ENCODE results near the gene CHD8. TPM values are rescaled to one million over a fixed set of nuclear protein-coding genes. Genes with fewer than 3 reads are reported as not detected.

Gene CHD8
- total RNA-seq, 4 donors from 2014 or later, result 67.3 to 122 (median 101) TPM

DNA sequence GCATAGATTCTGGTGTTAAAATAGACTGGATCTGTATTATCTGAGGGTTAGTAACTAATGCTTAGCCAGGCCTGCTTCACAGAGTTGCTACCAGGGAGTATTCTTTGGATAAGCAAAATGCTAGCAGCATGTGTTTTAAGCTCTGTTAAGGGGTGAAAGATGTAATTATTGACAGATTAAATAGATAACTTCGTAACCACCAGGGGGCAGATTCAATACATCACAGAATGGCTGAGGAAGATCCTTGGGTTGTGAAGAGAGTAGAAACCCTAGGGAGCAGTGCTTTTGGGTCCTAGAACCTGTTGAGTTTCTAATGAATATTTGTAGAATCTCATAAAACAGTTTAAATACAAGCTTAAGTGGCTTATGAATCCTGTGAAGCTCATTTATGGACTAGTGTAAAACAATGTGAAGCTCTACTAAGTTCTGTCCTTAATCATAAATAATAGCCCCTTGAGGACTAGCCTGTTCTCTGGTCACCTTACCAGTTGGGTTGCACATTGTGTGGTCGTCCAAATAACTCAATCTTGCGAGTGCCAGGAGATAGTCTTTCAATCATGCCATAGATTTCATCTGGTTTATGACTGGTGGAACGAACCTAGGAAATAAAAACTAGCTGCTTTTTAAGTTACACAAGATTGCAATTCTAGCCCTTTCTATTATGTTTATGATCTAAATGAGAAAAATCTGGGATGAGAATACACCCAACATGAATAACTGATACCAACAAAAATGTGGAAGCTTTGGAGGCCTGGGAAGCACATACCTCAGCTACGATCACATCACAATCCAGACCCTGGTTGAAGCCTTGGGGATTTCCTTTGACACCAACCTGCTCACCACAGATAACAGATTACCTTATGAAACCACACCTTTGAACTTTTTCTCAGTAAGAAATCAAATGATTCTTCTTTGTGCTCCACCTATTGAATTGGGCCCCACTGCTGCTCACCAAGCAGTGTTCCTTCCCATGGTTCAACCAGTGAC lies 42.9 kb upstream of the CHD8 start:
- Histone ChIP-seq H3K4me3 (no peak overlapping the region), H3K36me3 (peaks cover 86% of the 10 kb centered on the region), H3K4me1 (no peaks in the 10 kb centered on the region), H3K9me3 (no peaks in the 10 kb centered on the region), H3K27ac (no peak overlapping the region), H3K27me3 (no peaks in the 10 kb centered on the region)
- TF ChIP-seq, protein P1, sequence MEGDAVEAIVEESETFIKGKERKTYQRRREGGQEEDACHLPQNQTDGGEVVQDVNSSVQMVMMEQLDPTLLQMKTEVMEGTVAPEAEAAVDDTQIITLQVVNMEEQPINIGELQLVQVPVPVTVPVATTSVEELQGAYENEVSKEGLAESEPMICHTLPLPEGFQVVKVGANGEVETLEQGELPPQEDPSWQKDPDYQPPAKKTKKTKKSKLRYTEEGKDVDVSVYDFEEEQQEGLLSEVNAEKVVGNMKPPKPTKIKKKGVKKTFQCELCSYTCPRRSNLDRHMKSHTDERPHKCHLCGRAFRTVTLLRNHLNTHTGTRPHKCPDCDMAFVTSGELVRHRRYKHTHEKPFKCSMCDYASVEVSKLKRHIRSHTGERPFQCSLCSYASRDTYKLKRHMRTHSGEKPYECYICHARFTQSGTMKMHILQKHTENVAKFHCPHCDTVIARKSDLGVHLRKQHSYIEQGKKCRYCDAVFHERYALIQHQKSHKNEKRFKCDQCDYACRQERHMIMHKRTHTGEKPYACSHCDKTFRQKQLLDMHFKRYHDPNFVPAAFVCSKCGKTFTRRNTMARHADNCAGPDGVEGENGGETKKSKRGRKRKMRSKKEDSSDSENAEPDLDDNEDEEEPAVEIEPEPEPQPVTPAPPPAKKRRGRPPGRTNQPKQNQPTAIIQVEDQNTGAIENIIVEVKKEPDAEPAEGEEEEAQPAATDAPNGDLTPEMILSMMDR (IDR thresholded peaks at IDR 0.05), result peak; percentile 24 to 32
- TF ChIP-seq POLR2AphosphoS5 (IDR thresholded peaks at IDR 0.05), result no peak
- TF ChIP-seq EP300 (IDR thresholded peaks at IDR 0.05), result no peak
- TF ChIP-seq POLR2A (IDR thresholded peaks at IDR 0.05), result no peak
- no peak for DNase-seq (ENCODE audit: low spot score in 2 of 2)
- 55% methylated on average over 5 of the region's 5 CpGs for WGBS

DNA sequence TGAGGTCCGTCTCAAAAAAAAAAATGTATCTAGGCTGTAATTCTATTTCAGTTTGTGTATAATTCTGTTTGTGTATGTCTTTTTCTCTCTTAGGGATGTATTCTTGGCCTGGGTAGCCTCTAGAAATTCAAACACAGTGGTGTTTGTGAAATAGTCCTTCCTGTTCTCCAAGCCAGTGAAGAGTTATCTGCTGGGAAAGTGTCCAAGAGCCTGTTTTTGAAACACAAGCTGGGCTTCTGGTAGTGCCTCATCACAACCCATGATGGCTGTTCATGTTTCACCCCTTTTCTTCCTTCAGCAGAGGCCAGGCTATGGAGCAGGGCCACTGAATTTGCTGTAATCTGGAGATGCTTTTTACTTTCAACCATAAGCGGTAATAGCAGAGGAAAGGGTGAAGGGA lies 40.5 kb upstream of the CHD8 start:
- Histone ChIP-seq H3K4me1 (no peaks in the 10 kb centered on the region), H3K4me3 (no peak overlapping the region), H3K27me3 (no peaks in the 10 kb centered on the region), H3K9me3 (no peaks in the 10 kb centered on the region), H3K27ac (no peak overlapping the region), H3K36me3 (peaks cover 94% of the 10 kb centered on the region)
- DNase-seq (ENCODE audit: low spot score in 2 of 2), result no peak
- no peak for TF ChIP-seq EP300 (IDR thresholded peaks at IDR 0.05)
- TF ChIP-seq POLR2A (IDR thresholded peaks at IDR 0.05), result no peak
- TF ChIP-seq POLR2AphosphoS5 (IDR thresholded peaks at IDR 0.05), result no peak
- TF ChIP-seq, protein P1 (IDR thresholded peaks at IDR 0.05), result no peak
- 97% methylated on average over 2 of the region's 2 CpGs for WGBS

DNA sequence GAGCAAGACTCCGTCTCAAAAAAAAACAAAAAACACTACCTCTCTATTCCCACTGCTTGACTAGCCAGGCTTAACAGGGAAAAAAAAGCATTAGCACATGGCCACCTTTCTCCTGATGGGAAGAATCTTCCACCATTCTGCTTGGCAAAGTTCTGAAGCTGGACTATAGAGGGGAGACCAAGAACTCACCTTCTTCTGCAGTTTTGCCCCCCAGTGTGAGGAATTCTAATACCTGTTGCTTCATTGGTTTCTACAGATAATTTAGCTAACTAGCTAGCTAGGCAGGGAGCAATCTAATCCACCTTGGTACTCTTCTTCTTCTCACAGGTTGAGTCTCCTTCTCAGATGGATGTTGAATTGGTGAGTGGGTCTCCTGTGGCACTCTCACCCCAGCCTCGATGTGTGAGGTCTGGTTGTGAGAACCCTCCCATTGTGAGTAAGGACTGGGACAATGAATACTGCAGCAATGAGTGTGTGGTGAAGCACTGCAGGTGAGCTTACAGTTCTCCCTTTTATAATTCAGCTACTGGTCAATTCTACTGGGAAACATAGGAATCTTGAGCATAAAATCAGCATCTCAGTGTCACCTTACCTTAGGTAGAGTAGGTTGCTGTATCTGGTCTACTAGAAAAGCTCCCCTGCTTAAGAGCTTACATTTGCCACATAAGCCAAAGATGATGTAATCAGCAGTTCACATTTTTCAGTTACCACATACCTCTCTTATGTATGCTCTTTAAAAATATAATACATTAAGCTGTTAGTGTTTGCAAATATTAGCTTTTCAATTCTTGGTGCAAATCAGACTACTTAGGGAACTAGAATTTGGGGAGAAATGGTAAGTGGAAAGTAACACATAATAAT lies 39.2 kb upstream of the CHD8 start:
- Histone ChIP-seq H3K9me3 (no peaks in the 10 kb centered on the region), H3K27me3 (no peaks in the 10 kb centered on the region), H3K4me1 (no peaks in the 10 kb centered on the region), H3K36me3 (peaks cover 97% of the 10 kb centered on the region), H3K27ac (no peak overlapping the region), H3K4me3 (no peak overlapping the region)
- no peak for DNase-seq (ENCODE audit: low spot score in 2 of 2)
- 42% methylated on average over 2 of the region's 2 CpGs for WGBS
- no peak for TF ChIP-seq POLR2AphosphoS5 (IDR thresholded peaks at IDR 0.05)
- TF ChIP-seq EP300 (IDR thresholded peaks at IDR 0.05), result no peak
- no peak for TF ChIP-seq POLR2A (IDR thresholded peaks at IDR 0.05)
- TF ChIP-seq, protein P1 (IDR thresholded peaks at IDR 0.05), result no peak

DNA sequence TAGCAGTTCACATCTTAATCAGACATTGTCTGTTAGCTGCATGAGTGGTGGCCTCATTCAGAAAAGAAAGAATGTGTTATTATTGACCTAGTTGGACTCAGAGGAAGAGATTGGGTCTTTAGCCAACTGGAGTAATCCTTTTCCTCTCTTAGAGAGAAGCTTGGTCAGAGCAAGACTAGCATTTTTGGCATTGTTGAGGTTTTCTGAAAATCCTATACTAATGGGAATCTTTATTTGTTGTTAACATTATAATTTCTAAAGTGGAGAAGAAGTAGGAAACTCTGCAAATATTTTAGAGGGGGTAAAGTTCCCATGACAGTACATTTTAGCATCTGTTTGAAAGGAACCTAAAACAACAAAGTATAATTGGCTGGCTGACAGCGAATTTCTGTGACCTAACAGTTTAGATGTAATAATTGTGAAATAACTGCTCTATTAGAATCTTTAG lies 30.7 kb upstream of the CHD8 start:
- Histone ChIP-seq H3K36me3 (peaks cover 45% of the 10 kb centered on the region), H3K27me3 (no peaks in the 10 kb centered on the region), H3K27ac (no peak overlapping the region), H3K4me3 (no peak overlapping the region), H3K9me3 (no peaks in the 10 kb centered on the region), H3K4me1 (no peaks in the 10 kb centered on the region)
- 84% methylated on average over 1 of the region's 1 CpG for WGBS
- DNase-seq (ENCODE audit: low spot score in 2 of 2), result no peak
- TF ChIP-seq EP300 (IDR thresholded peaks at IDR 0.05) (no peak), POLR2A (IDR thresholded peaks at IDR 0.05) (no peak), POLR2AphosphoS5 (IDR thresholded peaks at IDR 0.05) (no peak)
- TF ChIP-seq, protein P1 (IDR thresholded peaks at IDR 0.05), result no peak
